Activated T-helper 17 cell treated with anti-CD3 and anti-CD28 coated beads, Interleukin-2, amount 50 U/mL, for 72 hours (primary cell): ENCODE data around the gene HIVEP2. TPM values are rescaled to one million over a fixed set of nuclear protein-coding genes. Genes with fewer than 3 reads are reported as not detected.

ENCODE experiments used
- ATAC-seq: fragments of 150-1000 bp; cut with Tn5 transposase; replicated peaks from 2 replicates; pipeline ENCODE4 v1.10.0; 2021; ENCODE audit warnings: mild to moderate bottlenecking, moderate library complexity
- H3K27ac Mint-ChIP-seq: one replicate; pipeline ENCODE4 v1.8.0; 2022; ENCODE audit warnings: mixed read lengths
- H3K27me3 Mint-ChIP-seq: one replicate; pipeline ENCODE4 v1.8.0; 2022; ENCODE audit warnings: mixed read lengths
- H3K36me3 Mint-ChIP-seq: one replicate; pipeline ENCODE4 v1.8.0; 2022; ENCODE audit warnings: low read depth, mild to moderate bottlenecking, mixed read lengths
- H3K4me1 Mint-ChIP-seq: one replicate; pipeline ENCODE4 v1.8.0; 2022; ENCODE audit warnings: mixed read lengths
- H3K4me3 Mint-ChIP-seq: one replicate; pipeline ENCODE4 v1.8.0; 2022; ENCODE audit warnings: mild to moderate bottlenecking, mixed read lengths
- H3K9me3 Mint-ChIP-seq: one replicate; pipeline ENCODE4 v1.8.0; 2022; ENCODE audit warnings: mixed read lengths
- total RNA-seq, 2 donors: library from RNA; stranded (reverse); gene quantifications; one replicate each; pipeline ENCODE4 v1.2.3, GENCODE V29; 2022

HIVEP2 gene
- total RNA-seq, 2 donors from 2014 or later: 33.0 to 53.5 TPM

DNA sequence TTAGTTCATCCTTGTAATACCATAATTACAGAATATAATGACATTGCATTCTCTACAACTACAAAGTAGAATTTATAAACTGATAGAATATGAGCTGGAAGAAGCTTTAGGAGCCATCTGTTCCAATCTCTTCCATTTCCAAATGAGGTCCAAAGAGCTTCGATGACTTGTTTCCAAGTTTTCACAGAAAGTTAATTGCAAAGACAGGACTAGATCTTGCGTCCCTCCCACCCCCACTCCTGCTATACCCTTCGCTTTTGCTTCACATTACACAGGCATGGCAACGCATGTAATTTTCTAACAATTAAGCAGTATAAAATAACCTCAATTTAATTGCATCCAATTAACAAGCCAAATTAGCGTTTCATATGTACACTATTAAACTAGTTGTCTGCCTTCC is 7.0 kb downstream of the HIVEP2 start:
- Mint-ChIP-seq H3K27me3 (no peaks in the 10 kb centered on the region), H3K27ac (peak overlapping the region; percentile 89), H3K9me3 (no peaks in the 10 kb centered on the region), H3K4me1 (peaks cover 59% of the 10 kb centered on the region), H3K4me3 (peak overlapping the region; percentile 90), H3K36me3 (peaks cover 84% of the 10 kb centered on the region)
- ATAC-seq: no peak

- Mint-ChIP-seq H3K4me1 (peaks cover 61% of the 10 kb centered on the region), H3K4me3 (peak overlapping the region; percentile 90), H3K27me3 (no peaks in the 10 kb centered on the region), H3K9me3 (no peaks in the 10 kb centered on the region), H3K27ac (peak overlapping the region; percentile 47), H3K36me3 (peaks cover 79% of the 10 kb centered on the region)
- peak; percentile 53 for ATAC-seq
These were observed 9.1 kb downstream of the HIVEP2 start for GRCh38 chr6:142935553-142936517.

DNA sequence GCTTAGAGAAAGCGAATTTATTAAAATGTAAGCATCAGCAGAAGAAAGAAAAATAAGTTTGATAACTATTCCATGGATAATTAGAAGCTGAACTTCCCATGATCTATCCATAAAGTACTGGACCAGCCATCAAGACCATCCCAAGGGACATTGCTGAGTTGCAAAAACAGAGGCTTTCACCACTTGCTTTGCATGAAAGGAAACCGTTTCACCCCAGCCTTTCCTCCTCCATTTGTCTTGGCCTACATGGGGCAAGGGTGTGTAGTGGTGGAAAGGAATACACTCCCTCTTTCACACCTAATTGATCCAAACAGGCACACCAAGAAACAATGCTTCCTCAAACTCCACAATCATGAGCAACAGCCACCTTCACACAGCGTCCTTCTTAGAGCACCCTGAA is 10.4 kb downstream of the HIVEP2 start:
- H3K27ac Mint-ChIP-seq: peak overlapping the region; percentile 47
- H3K4me1 Mint-ChIP-seq: peaks cover 62% of the 10 kb centered on the region
- peak overlapping the region; percentile 90 for H3K4me3 Mint-ChIP-seq
- H3K27me3 Mint-ChIP-seq: no peaks in the 10 kb centered on the region
- H3K36me3 Mint-ChIP-seq: peaks cover 78% of the 10 kb centered on the region
- H3K9me3 Mint-ChIP-seq: no peaks in the 10 kb centered on the region
- no peak for ATAC-seq

DNA sequence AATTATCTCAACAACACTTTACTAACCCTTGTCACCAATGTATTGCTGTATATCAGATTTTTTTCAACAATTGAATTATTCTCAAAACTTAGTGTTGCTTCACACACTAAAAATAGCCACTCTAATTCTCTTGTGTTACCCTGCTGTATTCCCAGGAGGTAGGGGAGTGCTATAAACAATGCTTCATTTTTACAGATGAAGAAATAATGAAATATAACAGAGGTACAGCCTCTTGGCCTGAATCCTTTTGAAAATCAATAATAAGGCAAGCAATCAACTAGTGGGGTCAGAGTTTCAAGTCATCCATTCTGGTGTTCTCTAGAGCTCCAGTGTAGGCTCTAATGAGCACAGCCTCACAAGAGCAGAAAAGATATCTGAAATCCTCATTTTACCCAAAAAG is 10.9 kb downstream of the HIVEP2 start:
- Mint-ChIP-seq H3K27me3 (no peaks in the 10 kb centered on the region), H3K36me3 (peaks cover 78% of the 10 kb centered on the region), H3K4me3 (peak overlapping the region; percentile 90), H3K27ac (peak overlapping the region; percentile 47), H3K4me1 (peaks cover 57% of the 10 kb centered on the region), H3K9me3 (no peaks in the 10 kb centered on the region)
- ATAC-seq: no peak

DNA sequence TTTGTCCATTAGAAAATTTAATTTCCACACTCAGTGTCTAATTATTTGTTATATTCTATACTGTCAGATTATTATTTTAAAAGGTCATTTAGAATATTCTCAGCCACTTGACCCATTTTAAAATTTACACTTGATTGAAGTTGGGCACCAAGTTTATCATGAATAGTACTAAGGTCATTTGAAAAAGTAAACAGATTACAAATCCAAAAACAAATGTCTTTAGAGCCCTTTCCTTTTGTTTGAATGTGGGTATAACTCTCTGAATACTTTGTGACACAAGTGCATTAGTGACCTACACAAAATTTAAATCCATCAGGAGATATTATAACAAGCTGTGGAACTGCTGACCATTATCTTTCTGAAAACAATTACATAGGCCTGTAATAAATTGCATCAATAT is 11.3 kb downstream of the HIVEP2 start:
- Mint-ChIP-seq H3K27me3 (no peaks in the 10 kb centered on the region), H3K4me1 (peaks cover 56% of the 10 kb centered on the region), H3K9me3 (no peaks in the 10 kb centered on the region), H3K4me3 (peak overlapping the region; percentile 90), H3K36me3 (peaks cover 82% of the 10 kb centered on the region), H3K27ac (peak overlapping the region; percentile 73)
- no peak for ATAC-seq

GRCh38 chr6:142932889-142933288 is 12.1 kb downstream of the HIVEP2 start:
- peak overlapping the region; percentile 90 for H3K4me3 Mint-ChIP-seq
- peak overlapping the region; percentile 73 for H3K27ac Mint-ChIP-seq
- peaks cover 48% of the 10 kb centered on the region for H3K4me1 Mint-ChIP-seq
- H3K9me3 Mint-ChIP-seq: no peaks in the 10 kb centered on the region
- H3K36me3 Mint-ChIP-seq: peaks cover 82% of the 10 kb centered on the region
- peak; percentile 37 for ATAC-seq
- H3K27me3 Mint-ChIP-seq: no peaks in the 10 kb centered on the region

- Mint-ChIP-seq H3K9me3 (no peaks in the 10 kb centered on the region), H3K36me3 (peaks cover 78% of the 10 kb centered on the region), H3K4me1 (peaks cover 51% of the 10 kb centered on the region), H3K27ac (peak overlapping the region; percentile 98), H3K4me3 (peak overlapping the region; percentile 90), H3K27me3 (no peaks in the 10 kb centered on the region)
- peak; percentile 44 for ATAC-seq
These were observed 15.1 kb downstream of the HIVEP2 start for GRCh38 chr6:142929751-142930358.

- Mint-ChIP-seq H3K27me3 (no peaks in the 10 kb centered on the region), H3K4me1 (peaks cover 37% of the 10 kb centered on the region), H3K9me3 (no peaks in the 10 kb centered on the region), H3K27ac (peak overlapping the region; percentile 98), H3K36me3 (peaks cover 81% of the 10 kb centered on the region), H3K4me3 (peak overlapping the region; percentile 90)
- no peak for ATAC-seq
These were observed 17.1 kb downstream of the HIVEP2 start for GRCh38 chr6:142927904-142928303.

DNA sequence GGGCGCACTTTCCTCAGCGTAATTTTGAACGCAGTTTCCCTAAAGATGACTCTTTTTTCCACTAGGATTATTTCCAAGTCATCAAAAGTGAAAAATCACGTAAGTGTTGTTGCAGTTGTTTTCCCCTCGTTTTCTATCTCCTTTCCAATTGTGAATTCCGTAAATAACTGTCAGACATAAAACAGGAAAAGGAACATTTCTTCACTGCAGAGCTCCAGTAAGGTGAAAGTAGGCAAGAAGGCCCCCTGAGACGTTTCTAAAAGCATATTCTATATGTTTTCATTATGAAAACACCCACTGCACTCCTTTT is 17.8 kb downstream of the HIVEP2 start:
- peak overlapping the region; percentile 90 for H3K4me3 Mint-ChIP-seq
- no peaks in the 10 kb centered on the region for H3K9me3 Mint-ChIP-seq
- no peak for ATAC-seq
- H3K27ac Mint-ChIP-seq: peak overlapping the region; percentile 98
- peaks cover 74% of the 10 kb centered on the region for H3K36me3 Mint-ChIP-seq
- no peaks in the 10 kb centered on the region for H3K27me3 Mint-ChIP-seq
- peaks cover 33% of the 10 kb centered on the region for H3K4me1 Mint-ChIP-seq

DNA sequence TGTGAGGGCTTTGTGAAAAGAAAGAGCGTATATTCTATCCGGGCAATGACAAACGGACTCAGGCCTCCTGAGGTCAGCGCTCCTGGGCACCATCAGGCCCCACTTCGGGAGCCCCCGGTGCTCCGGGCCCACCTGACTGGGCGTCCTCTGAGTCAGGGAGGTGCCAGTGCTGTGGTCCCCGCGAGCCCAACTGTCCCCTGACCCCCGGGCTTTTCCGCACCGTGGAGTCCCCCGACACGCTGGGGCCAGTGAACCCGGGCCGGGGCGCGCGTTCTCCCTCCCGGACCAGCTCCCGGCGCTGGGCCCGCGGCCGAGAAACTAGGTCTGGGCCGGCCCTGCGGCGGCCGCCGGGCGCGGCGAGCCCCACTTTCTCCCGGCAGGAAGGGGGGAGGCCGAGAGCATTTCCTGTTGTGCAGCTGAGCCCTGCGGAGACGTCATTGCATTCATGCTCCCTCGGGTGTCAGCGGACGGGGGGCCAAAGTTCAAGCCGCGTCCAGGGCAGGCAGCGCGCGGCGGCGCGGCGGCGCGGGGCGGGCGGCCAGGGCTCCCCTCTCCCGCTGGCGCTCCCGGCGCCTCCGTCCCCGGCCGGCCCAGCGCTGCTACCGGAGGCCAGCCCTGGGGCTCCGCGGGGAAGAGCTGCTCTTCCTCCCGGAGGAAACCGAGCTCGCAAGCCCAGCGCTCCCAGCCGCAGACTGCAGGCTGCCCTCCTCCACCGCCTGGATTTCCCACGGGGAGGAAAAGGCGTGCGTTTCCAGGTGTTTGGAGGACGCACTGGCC is 18.3 kb downstream of the HIVEP2 start:
- peak; percentile 66 for ATAC-seq
- no peaks in the 10 kb centered on the region for H3K9me3 Mint-ChIP-seq
- peak overlapping the region; percentile 90 for H3K4me3 Mint-ChIP-seq
- H3K4me1 Mint-ChIP-seq: peaks cover 35% of the 10 kb centered on the region
- peak overlapping the region; percentile 98 for H3K27ac Mint-ChIP-seq
- no peaks in the 10 kb centered on the region for H3K27me3 Mint-ChIP-seq
- peaks cover 73% of the 10 kb centered on the region for H3K36me3 Mint-ChIP-seq

- ATAC-seq: peak; percentile 34
- Mint-ChIP-seq H3K36me3 (peaks cover 76% of the 10 kb centered on the region), H3K27me3 (no peaks in the 10 kb centered on the region), H3K4me1 (peaks cover 30% of the 10 kb centered on the region), H3K27ac (peak overlapping the region; percentile 98), H3K4me3 (peak overlapping the region; percentile 90), H3K9me3 (no peaks in the 10 kb centered on the region)
These were observed 18.8 kb downstream of the HIVEP2 start for GRCh38 chr6:142926177-142926493.

- H3K4me1 Mint-ChIP-seq: peaks cover 34% of the 10 kb centered on the region
- H3K27me3 Mint-ChIP-seq: no peaks in the 10 kb centered on the region
- no peaks in the 10 kb centered on the region for H3K9me3 Mint-ChIP-seq
- H3K4me3 Mint-ChIP-seq: peak overlapping the region; percentile 90
- peaks cover 81% of the 10 kb centered on the region for H3K36me3 Mint-ChIP-seq
- ATAC-seq: peak; percentile 61
- H3K27ac Mint-ChIP-seq: peak overlapping the region; percentile 98
These were observed 19.3 kb downstream of the HIVEP2 start for GRCh38 chr6:142925575-142926110.

DNA sequence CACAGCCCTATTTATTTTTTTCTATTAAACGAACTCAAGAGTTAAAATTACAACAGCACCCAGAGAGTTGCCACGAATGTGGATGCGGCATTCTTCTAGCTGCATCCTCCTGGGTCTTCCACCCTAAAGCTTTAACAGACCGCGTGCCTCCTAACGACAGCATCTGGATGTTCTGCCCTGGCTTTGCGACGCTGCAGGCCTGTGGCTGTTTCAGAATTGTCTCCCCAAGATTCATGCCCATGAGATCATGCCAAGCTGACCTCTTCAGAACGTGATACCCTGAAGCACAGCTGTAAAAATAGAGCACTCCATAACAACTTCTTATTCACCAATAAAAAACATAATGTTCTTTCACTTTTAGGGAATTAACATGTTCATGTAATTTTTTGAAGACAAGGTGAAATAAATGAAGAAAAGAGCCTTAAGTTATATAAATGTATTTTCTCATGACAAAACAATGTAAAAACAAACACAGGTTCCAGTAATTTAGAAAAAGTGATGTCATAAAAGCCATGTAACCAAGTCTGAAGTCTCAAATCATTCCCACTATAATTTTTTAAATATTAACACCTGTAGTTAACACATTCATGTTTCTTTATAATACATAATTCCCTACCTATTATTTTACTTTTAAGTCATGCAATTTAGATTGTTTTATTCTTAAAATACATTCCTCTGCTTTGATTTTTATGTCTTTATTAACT is 26.5 kb downstream of the HIVEP2 start:
- Mint-ChIP-seq H3K4me3 (peak overlapping the region; percentile 63), H3K27me3 (no peaks in the 10 kb centered on the region), H3K4me1 (peaks cover 62% of the 10 kb centered on the region), H3K36me3 (peaks cover 68% of the 10 kb centered on the region), H3K27ac (peak overlapping the region; percentile 69), H3K9me3 (no peaks in the 10 kb centered on the region)
- ATAC-seq: no peak

DNA sequence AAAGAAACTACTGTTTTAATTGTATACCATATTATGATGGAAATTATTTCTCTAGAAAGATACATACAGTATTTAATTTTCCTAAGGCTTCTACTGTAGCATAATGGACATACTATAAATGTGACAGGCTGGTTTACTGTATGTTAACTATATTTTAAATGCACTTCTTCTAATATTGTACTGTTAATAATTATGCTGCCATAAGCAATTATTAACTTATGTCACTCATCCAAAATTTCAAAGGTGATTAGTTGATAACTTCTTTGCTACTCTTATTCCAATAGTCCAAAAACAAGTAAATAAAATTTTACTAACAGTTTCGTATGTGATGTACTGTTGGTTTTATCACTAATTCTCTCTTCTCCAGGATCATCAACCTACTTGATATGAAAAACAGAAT is 28.1 kb downstream of the HIVEP2 start:
- peaks cover 71% of the 10 kb centered on the region for H3K4me1 Mint-ChIP-seq
- no peak overlapping the region for H3K4me3 Mint-ChIP-seq
- no peak overlapping the region for H3K27ac Mint-ChIP-seq

More for the DNA sequence above, 28.1 kb downstream of the HIVEP2 start:
- ATAC-seq: no peak
- H3K36me3 Mint-ChIP-seq: peaks cover 78% of the 10 kb centered on the region
- H3K27me3 Mint-ChIP-seq: no peaks in the 10 kb centered on the region
- H3K9me3 Mint-ChIP-seq: no peaks in the 10 kb centered on the region
